HepG2 (cell line): ENCODE data around the gene ZFP36. TPM values are rescaled to one million over a fixed set of nuclear protein-coding genes. Genes with fewer than 3 reads are reported as not detected.
A peak's percentile ranks its signal among the peaks of the same experiment; 100 is the strongest.

Experiments used
- ATAC-seq: fragments of 200-7000 bp; cut with Tn5 transposase; 3 replicates; pipeline ENCODE4 v1.9.1; 2020; ENCODE audit warnings: mild to moderate bottlenecking, moderate library complexity
- BruUV-seq: library from RNA; stranded (reverse); fragments of 400-500 nt; replicated peaks from 2 replicates; lab custom pipeline; 2021; lab: Mats Ljungman, UMichigan
- CTCF ChIA-PET: fragments of 300-600 bp; formaldehyde crosslinking; extraction: SDS; loops from one replicate; lab custom pipeline; 2021; ENCODE audit warnings: low total read pairs, inconsistent platforms, low intra/inter-chr PET ratio; lab: Yijun Ruan, JAX
- POLR2A ChIA-PET: fragments of 350-600 bp; sonication (Branson Sonifier 250); formaldehyde crosslinking; loops from one replicate; lab custom pipeline; 2020; ENCODE audit warnings: antibody characterized with exemption, inconsistent platforms; lab: Yijun Ruan, JAX
- DNase-seq: peaks from one replicate; pipeline ENCODE4 v3.0.0-alpha.2; 2015; ENCODE audit warnings: low spot score
- FAIRE-seq: peaks from 3 replicates; lab custom pipeline; 2011; peaks lifted over from hg19 to GRCh38; lab: Jason Lieb, UNC
- H2AFZ ChIP-seq: one replicate; pipeline ENCODE4 v1.6.1; 2011; ENCODE audit warnings: low read length, inconsistent platforms
- H3K27ac ChIP-seq: fragments of 300-600 bp; 3 replicates; pipeline ENCODE4 v1.8.0; 2011; ENCODE audit warnings: mixed run types, mild to moderate bottlenecking, mixed read lengths, low read length, inconsistent platforms; ENCODE audit not compliant: insufficient read depth; ENCODE audit errors: extremely low read length
- H3K27me3 ChIP-seq, 2 experiments: fragments of 200-600 bp in 1 of 2; 2 replicates in 1 of 2; 3 replicates in 1 of 2; pipeline versions ENCODE4 v1.6.0 to v1.8.0; 2011; ENCODE audit warnings: low read length in 2 of 2, mild to moderate bottlenecking in 2 of 2, moderate library complexity in 2 of 2, inconsistent platforms in 1 of 2; ENCODE audit not compliant: insufficient read depth in 2 of 2, control insufficient read depth in 1 of 2
- H3K36me3 ChIP-seq, 2 experiments: fragments of 200-600 bp in 1 of 2; replicated peaks in 1 of 2; 2 replicates in 1 of 2; 3 replicates in 1 of 2; pipeline versions ENCODE4 v1.5.1 to v1.8.0; 2011; ENCODE audit warnings: low read length in 2 of 2, inconsistent platforms in 1 of 2; ENCODE audit not compliant: insufficient read depth in 2 of 2, control insufficient read depth in 1 of 2
- H3K4me1 ChIP-seq: 2 replicates; pipeline ENCODE4 v1.5.1; 2012; ENCODE audit warnings: low read length, inconsistent platforms; ENCODE audit not compliant: insufficient read depth
- H3K4me2 ChIP-seq: 2 replicates; pipeline ENCODE4 v1.6.0; 2011; ENCODE audit warnings: low read depth, low read length, inconsistent platforms
- H3K4me3 ChIP-seq, 3 experiments: fragments of 200-600 bp in 1 of 3; sonication (generic), shearing (Covaris generic) in 1 of 3; replicated peaks in 1 of 3; 2 replicates each; pipeline ENCODE4 v1.5.1; 2011 to 2016; ENCODE audit warnings: low read length in 3 of 3, inconsistent platforms in 2 of 3, low read depth in 2 of 3, mild to moderate bottlenecking in 2 of 3, control low read depth in 1 of 3, mixed read lengths in 1 of 3; ENCODE audit not compliant: insufficient read depth in 1 of 3
- H3K79me2 ChIP-seq: one replicate; pipeline ENCODE4 v1.6.1; 2011; ENCODE audit warnings: low read length, inconsistent platforms; ENCODE audit not compliant: insufficient read depth
- H3K9ac ChIP-seq: 2 replicates; pipeline ENCODE4 v1.6.0; 2011; ENCODE audit warnings: mild to moderate bottlenecking, low read depth, low read length, inconsistent platforms; ENCODE audit not compliant: insufficient read depth
- H3K9me3 ChIP-seq: 2 replicates; pipeline ENCODE4 v1.5.1; 2012; ENCODE audit warnings: mild to moderate bottlenecking, low read length
- H4K20me1 ChIP-seq: 2 replicates; pipeline ENCODE4 v1.6.0; 2011; ENCODE audit warnings: inconsistent platforms, mild to moderate bottlenecking, low read length, moderate library complexity; ENCODE audit not compliant: insufficient read depth
- ARNT ChIP-seq: fragments of 450-650 bp; IDR thresholded peaks from 2 replicates; pipeline ENCODE4 v1.6.1; 2017
- ATF1 ChIP-seq: IDR thresholded peaks from 2 replicates; pipeline ENCODE4 v1.6.1; 2016; ENCODE audit warnings: mild to moderate bottlenecking, control low read depth
- ELF3 ChIP-seq: IDR thresholded peaks from 2 replicates; pipeline ENCODE4 v1.6.1; 2016; ENCODE audit warnings: missing genetic modification reagents, missing compliant biosample characterization
- ETV6 ChIP-seq: sonication (generic); formaldehyde crosslinking; conservative IDR thresholded peaks from 2 replicates; pipeline ENCODE4 v1.4.0; 2020; ENCODE audit warnings: missing genetic modification reagents
- FLYWCH1 ChIP-seq: sonication (generic); formaldehyde crosslinking; IDR thresholded peaks from 2 replicates; pipeline ENCODE4 v1.8.1; 2023; ENCODE audit warnings: mild to moderate bottlenecking, missing genetic modification reagents
- FOXJ3 ChIP-seq: sonication (generic); formaldehyde crosslinking; IDR thresholded peaks from 2 replicates; pipeline ENCODE4 v1.4.0; 2020; ENCODE audit warnings: missing genetic modification reagents, mild to moderate bottlenecking, borderline replicate concordance
- NFKB2 ChIP-seq: sonication (generic); formaldehyde crosslinking; IDR thresholded peaks from 2 replicates; pipeline ENCODE4 v1.4.0; 2020; ENCODE audit warnings: missing genetic modification reagents, borderline replicate concordance
- NFYB ChIP-seq: sonication (generic); formaldehyde crosslinking; IDR thresholded peaks from 2 replicates; pipeline ENCODE4 v1.4.0; 2020; ENCODE audit warnings: missing genetic modification reagents
- PAX8 ChIP-seq: sonication (generic); formaldehyde crosslinking; IDR thresholded peaks from 2 replicates; pipeline ENCODE4 v1.8.0; 2022; ENCODE audit warnings: mild to moderate bottlenecking, missing genetic modification reagents, borderline replicate concordance
- PHB2 ChIP-seq: fragments of 450-650 bp; IDR thresholded peaks from 2 replicates; pipeline ENCODE4 v1.6.1; 2018; ENCODE audit not compliant: partially characterized antibody
- PRPF4 ChIP-seq: fragments of 200-400 bp; formaldehyde crosslinking; IDR thresholded peaks from 2 replicates; pipeline ENCODE4 v1.6.1; 2016; ENCODE audit warnings: low read length, low read depth; ENCODE audit not compliant: poor library complexity, severe bottlenecking
- RAD21 ChIP-seq: fragments of 450-650 bp; formaldehyde crosslinking; IDR thresholded peaks from 2 replicates; pipeline ENCODE4 v1.5.0; 2020; ENCODE audit warnings: mild to moderate bottlenecking
- SALL1 ChIP-seq: sonication (generic); formaldehyde crosslinking; IDR thresholded peaks from 2 replicates; pipeline ENCODE4 v1.8.0; 2022; ENCODE audit warnings: mild to moderate bottlenecking, missing genetic modification reagents
- ZBTB20 ChIP-seq: sonication (generic); formaldehyde crosslinking; IDR thresholded peaks from 2 replicates; pipeline ENCODE4 v1.8.1; 2023; ENCODE audit warnings: missing genetic modification reagents, low read depth, mild to moderate bottlenecking, borderline replicate concordance
- ZNF136 ChIP-seq: sonication (generic); formaldehyde crosslinking; IDR thresholded peaks from 2 replicates; pipeline ENCODE4 v1.8.1; 2022; ENCODE audit warnings: low read depth, mild to moderate bottlenecking, moderate library complexity, missing genetic modification reagents
- ZNF180 ChIP-seq: sonication (generic); formaldehyde crosslinking; IDR thresholded peaks from 2 replicates; pipeline ENCODE4 v1.4.0; 2020; ENCODE audit warnings: low read depth, missing genetic modification reagents, borderline replicate concordance
- ZNF460 ChIP-seq: sonication (generic); formaldehyde crosslinking; IDR thresholded peaks from 2 replicates; pipeline ENCODE4 v1.5.1; 2020; ENCODE audit warnings: missing genetic modification reagents, mild to moderate bottlenecking, borderline replicate concordance
- WGBS: methylation state at CpG from one replicate; pipeline ENCODE4 v1.1.6; 2017; ENCODE audit warnings: low lambda C conversion rate; 5-methylcytosine and 5-hydroxymethylcytosine counted together
- in situ Hi-C: cut with HindIII; loops from 2 replicates; pipeline ENCODE4 v1.10.0; 2017; ENCODE audit warnings: low pct_unique_long_range_greater_than_20kb; ENCODE audit not compliant: extremely low pct_ligation_motif_present
- intact Hi-C: fragments of 100-400 bp; cut with micrococcal nuclease; formaldehyde crosslinking; loops from one replicate; pipeline ENCODE4 v1.10.0; 2022; ENCODE audit not compliant: unreplicated experiment
- polyA plus RNA-seq, 8 experiments: library from polyadenylated mRNA; depleted of rRNA in 3 of 8; stranded (reverse) in 7 of 8; unstranded in 1 of 8; fragments of >200 nt; fragmentation: Illumina TruSeq in 4 of 8; extraction: Trizol in 4 of 8; gene quantifications; 2 replicates each; pipeline versions ENCODE4 v1.2.1 to v1.2.3, GENCODE V29; 2011 to 2016; ENCODE audit warnings: low read depth in 4 of 8, missing spikeins in 1 of 8, mixed read lengths in 1 of 8; ENCODE audit not compliant: insufficient read depth in 1 of 8
- total RNA-seq, 5 experiments: library from RNA; depleted of rRNA; stranded (reverse); fragments of >200 nt; fragmentation: Illumina TruSeq; extraction: Trizol; gene quantifications; 2 replicates each; pipeline ENCODE4 v1.2.3, GENCODE V29; 2016; ENCODE audit warnings: low read depth in 1 of 5
- TF ChIP-seq, protein P1 (sequence below): IDR thresholded peaks from 2 replicates; pipeline ENCODE4 v1.6.1; 2016; ENCODE audit warnings: mild to moderate bottlenecking, missing biosample characterization, missing genetic modification reagents

ZFP36 gene
- total and polyA plus RNA-seq, 2 of the 13 experiments (the other 11 are each of a cell fraction or from before 2014, with no cell fraction given), result 1.4 to 1.7 TPM

DNA sequence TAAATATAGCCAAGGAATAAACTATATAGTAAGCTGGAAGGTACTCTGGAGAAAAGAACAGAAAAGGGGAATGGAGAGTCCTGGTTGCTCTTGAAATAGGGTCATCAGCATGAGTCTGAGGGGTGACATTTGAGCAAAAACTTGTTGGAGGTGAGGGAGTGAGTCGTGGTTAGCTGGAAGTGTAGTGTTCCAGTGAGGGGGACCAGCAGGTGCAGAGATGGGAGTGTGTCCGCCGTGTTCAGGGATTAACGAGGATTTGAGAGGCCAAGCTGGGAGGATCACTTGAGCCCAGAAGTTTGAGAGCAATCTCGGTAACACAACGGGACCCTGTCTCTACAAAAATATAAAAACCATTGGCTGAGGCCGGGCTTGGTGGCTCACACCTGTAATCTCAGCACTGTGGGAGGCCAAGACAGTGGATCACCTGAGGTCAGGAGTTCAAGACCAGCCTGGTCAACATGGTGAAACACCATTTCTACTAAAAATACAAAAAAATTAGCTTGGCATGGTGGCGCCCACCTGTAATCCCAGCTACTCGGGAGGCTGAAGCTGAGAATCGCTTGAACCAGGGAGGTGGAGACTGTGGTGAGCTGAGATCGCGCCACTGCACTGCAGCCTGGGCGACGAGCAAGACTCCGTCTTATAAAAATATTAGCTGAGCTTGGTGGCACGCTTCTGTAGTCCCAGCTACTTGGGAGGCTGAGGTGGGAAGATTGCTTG, 39.9 kb downstream of the ZFP36 start:
- H3K36me3 ChIP-seq, result peaks cover 3 to 12% of the 10 kb centered on the region in 2 experiments; a peak in 4 of 5 replicates
- peaks cover 65% of the 10 kb centered on the region for H3K79me2 ChIP-seq
- CTCF ChIA-PET, result no interaction called here
- H2AFZ ChIP-seq, result no peak overlapping the region
- 76% methylated on average over 16 of the region's 16 CpGs for WGBS
- H3K9me3 ChIP-seq, result no peaks in the 10 kb centered on the region
- BruUV-seq, result no TSS peak
- POLR2A ChIA-PET, result interaction anchor here (1.2 to 2.8 kb wide), 5 partner anchors 11 to 86 kb away, joined by 3 to 25 read pairs (median 8); partner anchors contain the start of genes EID2B and RPS16
- peaks cover 52% of the 10 kb centered on the region for H3K4me1 ChIP-seq
- H3K9ac ChIP-seq, result peak overlapping the region; percentile 93
- peak overlapping the region; percentile 81 to 98 (median 94) for H3K4me3 ChIP-seq
- in situ Hi-C loops (no loop called here), intact Hi-C loops (no loop called here)
- DNase-seq (no peak), ATAC-seq (no peak), FAIRE-seq (no peak)
- H3K27ac ChIP-seq, result peak overlapping the region; percentile 91
- H3K4me2 ChIP-seq, result peak overlapping the region; percentile 85
- H4K20me1 ChIP-seq, result 0 out of 2 replicates have a peak, but pooled peaks cover 3% of the 10 kb centered on the region
- H3K27me3 ChIP-seq, result peaks cover 0 to 3% of the 10 kb centered on the region in 2 experiments; a peak in 2 of 5 replicates
- TF ChIP-seq FLYWCH1 (CRISPR knock-in tag), result no peak
- no peak for TF ChIP-seq PHB2
- no peak for TF ChIP-seq ATF1 (CRISPR knock-in tag)
- no peak for TF ChIP-seq ZNF136 (CRISPR knock-in tag)
- TF ChIP-seq FOXJ3, result no peak
- TF ChIP-seq ZBTB20 (CRISPR knock-in tag), result no peak
- TF ChIP-seq ELF3, result no peak
- TF ChIP-seq PAX8 (CRISPR knock-in tag), result no peak
- TF ChIP-seq SALL1 (CRISPR knock-in tag), result 0 out of 2 replicates have a peak, but pooled peaks have one; percentile 12
- TF ChIP-seq ETV6 (CRISPR knock-in tag), result no peak
- no peak for TF ChIP-seq RAD21 (CRISPR knock-in tag)
- no peak for TF ChIP-seq ZNF180 (CRISPR knock-in tag)
- peak; percentile 55; the same call in 1 of the 2 replicates for TF ChIP-seq ZNF460 (CRISPR knock-in tag)
- no peak for TF ChIP-seq NFYB (CRISPR knock-in tag)
- TF ChIP-seq PRPF4, result no peak
- TF ChIP-seq, protein P1, sequence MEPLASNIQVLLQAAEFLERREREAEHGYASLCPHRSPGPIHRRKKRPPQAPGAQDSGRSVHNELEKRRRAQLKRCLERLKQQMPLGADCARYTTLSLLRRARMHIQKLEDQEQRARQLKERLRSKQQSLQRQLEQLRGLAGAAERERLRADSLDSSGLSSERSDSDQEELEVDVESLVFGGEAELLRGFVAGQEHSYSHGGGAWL, result no peak
- TF ChIP-seq ARNT, result no peak
- no peak for TF ChIP-seq NFKB2 (CRISPR knock-in tag)
